ENCODE data around the gene EDIL3.

GRCh38 chr5:84275609-84276008 is 109.1 kb downstream of the EDIL3 start:
- TF ChIP-seq EED (IDR thresholded peaks at IDR 0.05; ENCODE audit: low read depth), result no peak
- no peak for TF ChIP-seq EP300 (IDR thresholded peaks at IDR 0.05; ENCODE audit: borderline replicate concordance in 1 of 2, control insufficient read depth in 1 of 2, low read depth in 2 of 2, low read length in 2 of 2)
- no peak for TF ChIP-seq POLR2A (IDR thresholded peaks at IDR 0.05; ENCODE audit: low read depth, low read length)
- no peak for TF ChIP-seq USF1 (IDR thresholded peaks at IDR 0.05; ENCODE audit: borderline replicate concordance, extremely low read length, insufficient read depth, low read depth, low read length)
- no peak for TF ChIP-seq ZBED1 (IDR thresholded peaks at IDR 0.05; ENCODE audit: borderline replicate concordance)
